Karpas-422 (cell line): ENCODE data around the gene DDT. TPM values are rescaled to one million over a fixed set of nuclear protein-coding genes. Genes with fewer than 3 reads are reported as not detected.
"Not testable (repeated sequence)": the region's sequence is repeated elsewhere in the genome, so short reads cannot be mapped to it uniquely, and the experiment has no call there.

Experiments used
- DNase-seq: peaks from one replicate; pipeline ENCODE4 v3.0.0-alpha.2; 2015
- H2AFZ ChIP-seq: fragments of 200-600 bp; sonication (generic); 2 replicates; pipeline ENCODE4 v1.6.1; 2014; ENCODE audit warnings: antibody characterized with exemption, low read length, mixed read lengths
- H3K27ac ChIP-seq: fragments of 200-600 bp; sonication (generic); 2 replicates; pipeline ENCODE4 v1.5.1; 2014; ENCODE audit warnings: mild to moderate bottlenecking, low read length, moderate library complexity
- H3K27me3 ChIP-seq: fragments of 200-600 bp; sonication (generic); 2 replicates; pipeline ENCODE4 v1.6.1; 2014; ENCODE audit warnings: low read length, mixed read lengths
- H3K36me3 ChIP-seq: fragments of 200-600 bp; sonication (generic); 2 replicates; pipeline ENCODE4 v1.6.1; 2014; ENCODE audit warnings: low read length, mixed read lengths; ENCODE audit not compliant: insufficient read depth
- H3K4me1 ChIP-seq: fragments of 200-600 bp; sonication (generic); 2 replicates; pipeline ENCODE4 v1.6.1; 2014; ENCODE audit warnings: mild to moderate bottlenecking, low read length, mixed read lengths
- H3K4me2 ChIP-seq: fragments of 200-600 bp; sonication (generic); 2 replicates; pipeline ENCODE4 v1.6.1; 2014; ENCODE audit warnings: low read length, low read depth, mild to moderate bottlenecking; ENCODE audit not compliant: poor library complexity, severe bottlenecking
- H3K4me3 ChIP-seq: fragments of 200-600 bp; sonication (generic); 2 replicates; pipeline ENCODE4 v1.5.1; 2014; ENCODE audit warnings: mild to moderate bottlenecking, antibody characterized with exemption, low read length, mixed read lengths
- H3K79me2 ChIP-seq: fragments of 200-600 bp; sonication (generic); 2 replicates; pipeline ENCODE4 v1.6.1; 2014; ENCODE audit warnings: mild to moderate bottlenecking, low read length, mixed read lengths
- H3K9ac ChIP-seq: fragments of 200-600 bp; sonication (generic); 2 replicates; pipeline ENCODE4 v1.6.0; 2014; ENCODE audit warnings: low read length
- H3K9me2 ChIP-seq: fragments of 200-600 bp; sonication (generic), shearing (Covaris generic); replicated peaks from 2 replicates; pipeline ENCODE4 v1.6.0; 2014; ENCODE audit warnings: mild to moderate bottlenecking, low read length, moderate library complexity; ENCODE audit not compliant: insufficient read depth
- H3K9me3 ChIP-seq: fragments of 300-700, 200-600 bp; sonication (generic); 2 replicates; pipeline ENCODE4 v1.6.1; 2014; ENCODE audit warnings: low read length, mixed read lengths
- H4K20me1 ChIP-seq: fragments of 200-600 bp; sonication (generic); 2 replicates; pipeline ENCODE4 v1.6.1; 2014; ENCODE audit warnings: mild to moderate bottlenecking, antibody characterized with exemption, low read length, low read depth; ENCODE audit not compliant: insufficient read depth
- total RNA-seq: library from RNA; depleted of rRNA; stranded (reverse); fragments of >200 nt; shearing (Covaris generic); gene quantifications from 2 replicates; pipeline ENCODE4 v1.2.3, GENCODE V29; 2014; ENCODE audit warnings: low replicate concordance

DDT gene
- total RNA-seq, 1 experiment from 2014 or later: 372 TPM

- H3K9me3 ChIP-seq, H3K9me2 ChIP-seq, H3K4me2 ChIP-seq, H3K9ac ChIP-seq, H4K20me1 ChIP-seq, DNase-seq, H3K4me3 ChIP-seq, H3K79me2 ChIP-seq, H3K27ac ChIP-seq, H3K4me1 ChIP-seq, H3K36me3 ChIP-seq, H2AFZ ChIP-seq, H3K27me3 ChIP-seq: not testable (repeated sequence)
Measured at GRCh38 chr22:23953485-23953884, 20.8 kb downstream of the DDT start.

- H3K4me1 ChIP-seq, H3K27me3 ChIP-seq, H3K79me2 ChIP-seq, H3K4me2 ChIP-seq, H3K36me3 ChIP-seq, H3K9me2 ChIP-seq, H3K27ac ChIP-seq, H3K9ac ChIP-seq, H4K20me1 ChIP-seq, DNase-seq, H3K9me3 ChIP-seq, H2AFZ ChIP-seq, H3K4me3 ChIP-seq: not testable (repeated sequence)
Measured at GRCh38 chr22:23952794-23953405, 21.3 kb downstream of the DDT start.

GRCh38 chr22:23951383-23951782, 22.9 kb downstream of the DDT start:
- DNase-seq, H3K9ac ChIP-seq, H3K9me2 ChIP-seq: not testable (repeated sequence)

GRCh38 chr22:23949764-23950163, 24.5 kb downstream of the DDT start:
- not testable (repeated sequence) for H3K36me3 ChIP-seq, H3K79me2 ChIP-seq, H3K27me3 ChIP-seq, H2AFZ ChIP-seq, H3K9ac ChIP-seq, H3K9me2 ChIP-seq, H3K9me3 ChIP-seq, H3K4me3 ChIP-seq, H3K4me2 ChIP-seq, H3K4me1 ChIP-seq, DNase-seq, H3K27ac ChIP-seq, H4K20me1 ChIP-seq

More at GRCh38 chr22:23951383-23951782, 22.9 kb downstream of the DDT start:
- not testable (repeated sequence) for H4K20me1 ChIP-seq, H3K27ac ChIP-seq, H3K27me3 ChIP-seq, H3K9me3 ChIP-seq, H3K4me3 ChIP-seq, H2AFZ ChIP-seq, H3K4me2 ChIP-seq, H3K79me2 ChIP-seq, H3K36me3 ChIP-seq, H3K4me1 ChIP-seq

DNA sequence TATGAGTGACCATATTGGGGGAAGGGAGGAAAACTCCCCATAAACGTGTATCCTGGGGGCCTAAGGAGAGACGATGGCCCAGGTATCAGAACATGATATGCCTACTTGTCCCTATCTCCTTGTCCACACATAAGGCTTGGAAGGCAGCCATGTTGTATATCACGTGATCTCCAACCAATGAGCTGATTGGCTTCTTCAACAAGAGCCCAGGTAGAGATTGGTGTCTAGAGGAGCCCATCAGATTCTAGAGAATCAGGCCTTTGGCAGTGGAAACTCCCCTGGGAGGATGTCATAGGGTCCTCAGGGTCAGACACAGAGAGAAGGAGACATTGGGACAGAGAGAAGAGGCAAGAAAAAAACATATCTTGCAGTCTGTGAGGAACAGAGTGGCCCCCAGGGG, 26.9 kb downstream of the DDT start:
- not testable (repeated sequence) for H3K4me3 ChIP-seq, H3K4me2 ChIP-seq, H3K36me3 ChIP-seq, H3K9me2 ChIP-seq, H3K27ac ChIP-seq, H3K4me1 ChIP-seq, H3K79me2 ChIP-seq, H2AFZ ChIP-seq, H4K20me1 ChIP-seq, H3K27me3 ChIP-seq, H3K9me3 ChIP-seq, H3K9ac ChIP-seq
- peak; percentile 63 for DNase-seq

- not testable (repeated sequence) for H3K9me2 ChIP-seq, H4K20me1 ChIP-seq, H3K27ac ChIP-seq, DNase-seq, H3K27me3 ChIP-seq, H3K36me3 ChIP-seq, H3K4me3 ChIP-seq, H3K4me2 ChIP-seq, H2AFZ ChIP-seq, H3K9me3 ChIP-seq, H3K9ac ChIP-seq, H3K4me1 ChIP-seq, H3K79me2 ChIP-seq
Measured at GRCh38 chr22:23940166-23940565, 34.1 kb downstream of the DDT start.

GRCh38 chr22:23939017-23939357, 35.3 kb downstream of the DDT start:
- Histone ChIP-seq H4K20me1 (no peaks in the 10 kb centered on the region), H3K27me3 (no peaks in the 10 kb centered on the region), H3K4me1 (no peaks in the 10 kb centered on the region), H3K4me3 (no peak overlapping the region), H3K36me3 (no peaks in the 10 kb centered on the region), H3K79me2 (no peaks in the 10 kb centered on the region), H3K9me3 (no peaks in the 10 kb centered on the region), H3K9ac (no peak overlapping the region), H2AFZ (no peak overlapping the region), H3K9me2 (no peaks in the 10 kb centered on the region), H3K27ac (no peak overlapping the region), H3K4me2 (no peak overlapping the region)
- no peak for DNase-seq

GRCh38 chr22:23938328-23939016, 35.8 kb downstream of the DDT start:
- Histone ChIP-seq H2AFZ (no peak overlapping the region), H3K4me2 (no peak overlapping the region)
- no peak for DNase-seq

More at GRCh38 chr22:23938328-23939016, 35.8 kb downstream of the DDT start:
- no peaks in the 10 kb centered on the region for H3K27me3 ChIP-seq
- no peaks in the 10 kb centered on the region for H3K79me2 ChIP-seq
- H4K20me1 ChIP-seq: no peaks in the 10 kb centered on the region
- H3K9ac ChIP-seq: no peak overlapping the region
- H3K36me3 ChIP-seq: no peaks in the 10 kb centered on the region
- H3K4me1 ChIP-seq: no peaks in the 10 kb centered on the region
- no peak overlapping the region for H3K4me3 ChIP-seq
- H3K27ac ChIP-seq: no peak overlapping the region
- H3K9me3 ChIP-seq: no peaks in the 10 kb centered on the region
- H3K9me2 ChIP-seq: no peaks in the 10 kb centered on the region
